Brain microvascular endothelial cell (primary cell): ENCODE measurements around the gene PADI4.
A peak's percentile ranks its signal among the peaks of the same experiment; 100 is the strongest.

Source experiments
- DNase-seq: peaks from one replicate; pipeline ENCODE4 v3.0.0-alpha.2; 2020
- H3K27ac ChIP-seq: fragments of 250-450 bp; sonication (Bioruptor Pico); 2 replicates; pipeline ENCODE4 v1.5.1; 2020; ENCODE audit warnings: mild to moderate bottlenecking, moderate library complexity
- H3K27me3 ChIP-seq: fragments of 250-450 bp; sonication (Bioruptor Pico); replicated peaks from 2 replicates; pipeline ENCODE4 v1.5.1; 2020; ENCODE audit warnings: mild to moderate bottlenecking
- H3K36me3 ChIP-seq: fragments of 250-450 bp; sonication (Bioruptor Pico); replicated peaks from 2 replicates; pipeline ENCODE4 v1.5.1; 2020; ENCODE audit warnings: mild to moderate bottlenecking
- H3K4me3 ChIP-seq: 2 replicates; pipeline ENCODE4 v1.5.1; 2011; ENCODE audit warnings: low read depth, mild to moderate bottlenecking, control low read depth, low read length, moderate library complexity
- in situ Hi-C: cut with HindIII; loops from 2 replicates; pipeline ENCODE4 v1.10.0; 2017; ENCODE audit warnings: low sequenced_read_pairs, low pct_ligation_motif_present
- TF ChIP-seq, protein P1 (sequence below): IDR thresholded peaks from 2 replicates; pipeline ENCODE4 v1.5.1; 2011; ENCODE audit warnings: low read depth, mild to moderate bottlenecking, moderate library complexity, low read length, control low read depth, inconsistent platforms; ENCODE audit errors: missing control alignments

The PADI4 gene, protein sequence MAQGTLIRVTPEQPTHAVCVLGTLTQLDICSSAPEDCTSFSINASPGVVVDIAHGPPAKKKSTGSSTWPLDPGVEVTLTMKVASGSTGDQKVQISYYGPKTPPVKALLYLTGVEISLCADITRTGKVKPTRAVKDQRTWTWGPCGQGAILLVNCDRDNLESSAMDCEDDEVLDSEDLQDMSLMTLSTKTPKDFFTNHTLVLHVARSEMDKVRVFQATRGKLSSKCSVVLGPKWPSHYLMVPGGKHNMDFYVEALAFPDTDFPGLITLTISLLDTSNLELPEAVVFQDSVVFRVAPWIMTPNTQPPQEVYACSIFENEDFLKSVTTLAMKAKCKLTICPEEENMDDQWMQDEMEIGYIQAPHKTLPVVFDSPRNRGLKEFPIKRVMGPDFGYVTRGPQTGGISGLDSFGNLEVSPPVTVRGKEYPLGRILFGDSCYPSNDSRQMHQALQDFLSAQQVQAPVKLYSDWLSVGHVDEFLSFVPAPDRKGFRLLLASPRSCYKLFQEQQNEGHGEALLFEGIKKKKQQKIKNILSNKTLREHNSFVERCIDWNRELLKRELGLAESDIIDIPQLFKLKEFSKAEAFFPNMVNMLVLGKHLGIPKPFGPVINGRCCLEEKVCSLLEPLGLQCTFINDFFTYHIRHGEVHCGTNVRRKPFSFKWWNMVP

DNA sequence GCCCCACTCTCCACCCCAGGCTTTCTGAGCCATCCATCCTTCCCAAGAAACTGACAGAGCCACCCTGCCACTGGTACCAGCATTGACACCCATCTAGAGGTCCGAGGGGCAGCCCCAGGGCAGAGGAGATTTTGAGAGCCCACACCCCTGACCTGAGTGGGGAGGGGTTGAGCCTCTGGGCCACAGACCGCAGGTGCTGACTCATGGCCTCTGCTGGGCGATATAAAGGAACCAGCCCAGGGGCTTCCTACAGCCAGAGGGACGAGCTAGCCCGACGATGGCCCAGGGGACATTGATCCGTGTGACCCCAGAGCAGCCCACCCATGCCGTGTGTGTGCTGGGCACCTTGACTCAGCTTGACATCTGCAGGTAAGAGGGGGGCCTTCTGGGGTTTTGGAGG is at the start of gene PADI4:
TSS of gene PADI4 (plus strand) at position 252 of the 400 bp plus-strand sequence. CDS start at position 278, 26 bp downstream.
- TF ChIP-seq, protein P1, sequence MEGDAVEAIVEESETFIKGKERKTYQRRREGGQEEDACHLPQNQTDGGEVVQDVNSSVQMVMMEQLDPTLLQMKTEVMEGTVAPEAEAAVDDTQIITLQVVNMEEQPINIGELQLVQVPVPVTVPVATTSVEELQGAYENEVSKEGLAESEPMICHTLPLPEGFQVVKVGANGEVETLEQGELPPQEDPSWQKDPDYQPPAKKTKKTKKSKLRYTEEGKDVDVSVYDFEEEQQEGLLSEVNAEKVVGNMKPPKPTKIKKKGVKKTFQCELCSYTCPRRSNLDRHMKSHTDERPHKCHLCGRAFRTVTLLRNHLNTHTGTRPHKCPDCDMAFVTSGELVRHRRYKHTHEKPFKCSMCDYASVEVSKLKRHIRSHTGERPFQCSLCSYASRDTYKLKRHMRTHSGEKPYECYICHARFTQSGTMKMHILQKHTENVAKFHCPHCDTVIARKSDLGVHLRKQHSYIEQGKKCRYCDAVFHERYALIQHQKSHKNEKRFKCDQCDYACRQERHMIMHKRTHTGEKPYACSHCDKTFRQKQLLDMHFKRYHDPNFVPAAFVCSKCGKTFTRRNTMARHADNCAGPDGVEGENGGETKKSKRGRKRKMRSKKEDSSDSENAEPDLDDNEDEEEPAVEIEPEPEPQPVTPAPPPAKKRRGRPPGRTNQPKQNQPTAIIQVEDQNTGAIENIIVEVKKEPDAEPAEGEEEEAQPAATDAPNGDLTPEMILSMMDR: no peak
- Histone ChIP-seq H3K27me3 (peaks cover 7% of the 10 kb centered on the region), H3K4me3 (no peak within 1 kb of the TSS), H3K27ac (no peak within 1 kb of the TSS), H3K36me3 (no peaks in the 10 kb centered on the region)
- in situ Hi-C loops: no loop called here
- DNase-seq: no peak

GRCh38 chr1:17258758-17259130 is 49.3 kb upstream of the PADI4 start:
- no peak for DNase-seq
- Histone ChIP-seq H3K36me3 (no peaks in the 10 kb centered on the region), H3K27me3 (no peaks in the 10 kb centered on the region), H3K4me3 (no peak overlapping the region), H3K27ac (no peak overlapping the region)
- TF ChIP-seq, protein P1: no peak
- in situ Hi-C loops: no loop called here

GRCh38 chr1:17259233-17259873 is 48.6 kb upstream of the PADI4 start:
- no peaks in the 10 kb centered on the region for H3K27me3 ChIP-seq
- H3K4me3 ChIP-seq: no peak overlapping the region
- TF ChIP-seq, protein P1: no peak
- peak; percentile 7 for DNase-seq
- no peak overlapping the region for H3K27ac ChIP-seq
- H3K36me3 ChIP-seq: no peaks in the 10 kb centered on the region
- in situ Hi-C loops: no loop called here

DNA sequence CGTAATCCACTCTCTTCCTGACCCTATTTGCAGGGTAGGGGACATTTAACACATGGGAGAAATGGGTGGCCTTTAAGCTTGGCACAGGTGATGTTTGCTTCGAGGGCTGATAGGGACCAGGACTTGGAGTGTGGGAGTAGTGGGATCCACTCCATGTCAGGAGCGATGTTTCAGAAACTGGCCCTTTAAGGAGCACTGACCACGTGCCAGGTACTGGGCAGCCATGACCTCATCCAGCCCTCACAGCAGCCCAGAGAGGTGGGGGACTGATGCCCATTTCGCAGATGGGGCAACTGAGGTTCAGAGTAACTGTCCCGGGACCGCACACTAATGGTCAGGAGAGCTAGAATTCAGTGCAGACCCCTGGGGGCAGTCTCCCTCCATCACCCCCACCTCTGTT is 47.7 kb upstream of the PADI4 start:
- in situ Hi-C loops: no loop called here
- H3K27me3 ChIP-seq: no peaks in the 10 kb centered on the region
- TF ChIP-seq, protein P1: no peak
- no peak overlapping the region for H3K4me3 ChIP-seq
- no peaks in the 10 kb centered on the region for H3K36me3 ChIP-seq
- H3K27ac ChIP-seq: no peak overlapping the region
- no peak for DNase-seq

GRCh38 chr1:17260738-17261137 is 47.3 kb upstream of the PADI4 start:
- no peak overlapping the region for H3K27ac ChIP-seq
- no peak for DNase-seq
- TF ChIP-seq, protein P1: no peak
- H3K27me3 ChIP-seq: no peaks in the 10 kb centered on the region
- in situ Hi-C loops: no loop called here
- H3K4me3 ChIP-seq: no peak overlapping the region
- no peaks in the 10 kb centered on the region for H3K36me3 ChIP-seq
